Natural killer cell (primary cell): Measurements from ENCODE around the gene RAET1E. TPM values are rescaled to one million over a fixed set of nuclear protein-coding genes. Genes with fewer than 3 reads are reported as not detected.

Source experiments
- ATAC-seq, 3 donors: fragments of 150-1000 bp in 2 of 3; fragments of 200-7000 bp in 1 of 3; cut with Tn5 transposase; 1 replicate in 1 of 3; 2 replicates in 2 of 3; pipeline ENCODE4 v1.10.0; 2021; ENCODE audit warnings: mild to moderate bottlenecking in 2 of 3, moderate library complexity in 2 of 3
- DNase-seq, 2 donors: peaks; one replicate each; pipeline versions ENCODE4 v3.0.0 to v3.0.0-alpha.2; 2013 to 2021; ENCODE audit warnings: mixed read lengths in 1 of 2
- H3K27ac ChIP-seq: one replicate; pipeline ENCODE4 v1.5.1; 2013; ENCODE audit warnings: mild to moderate bottlenecking, low read length
- H3K27me3 ChIP-seq: one replicate; pipeline ENCODE4 v1.6.1; 2013; ENCODE audit warnings: low read length; ENCODE audit not compliant: control insufficient read depth, insufficient read depth
- H3K36me3 ChIP-seq: one replicate; pipeline ENCODE4 v1.6.1; 2013; ENCODE audit warnings: low read length; ENCODE audit not compliant: control insufficient read depth, insufficient read depth
- H3K4me1 ChIP-seq: one replicate; pipeline ENCODE4 v1.6.1; 2013; ENCODE audit warnings: low read length; ENCODE audit not compliant: control insufficient read depth, insufficient read depth
- H3K4me3 ChIP-seq: one replicate; pipeline ENCODE4 v1.5.1; 2013; ENCODE audit warnings: low read length
- H3K9me3 ChIP-seq: one replicate; pipeline ENCODE4 v1.6.1; 2013; ENCODE audit warnings: low read length; ENCODE audit not compliant: control insufficient read depth, insufficient read depth
- H3K27ac Mint-ChIP-seq, 2 donors: one replicate each; pipeline ENCODE4 v1.8.0; 2022; ENCODE audit warnings: mild to moderate bottlenecking in 2 of 2, mixed read lengths in 2 of 2, moderate library complexity in 1 of 2
- H3K27me3 Mint-ChIP-seq, 2 donors: one replicate each; pipeline ENCODE4 v1.8.0; 2022; ENCODE audit warnings: low read depth in 2 of 2, mixed read lengths in 2 of 2
- H3K36me3 Mint-ChIP-seq: one replicate; pipeline ENCODE4 v1.8.0; 2022; ENCODE audit warnings: mixed read lengths
- H3K4me1 Mint-ChIP-seq, 2 donors: one replicate each; pipeline ENCODE4 v1.8.0; 2022; ENCODE audit warnings: mixed read lengths in 2 of 2
- H3K4me3 Mint-ChIP-seq: one replicate; pipeline ENCODE4 v1.8.0; 2022; ENCODE audit warnings: mild to moderate bottlenecking, moderate library complexity, mixed read lengths
- H3K9me3 Mint-ChIP-seq, 2 donors: one replicate each; pipeline ENCODE4 v1.8.0; 2022; ENCODE audit warnings: mixed read lengths in 2 of 2
- CTCF ChIP-seq: fragments of 200-600 bp; IDR thresholded peaks from one replicate; pipeline ENCODE4 v1.8.0; 2022; ENCODE audit warnings: antibody characterized with exemption
- WGBS: methylation state at CpG from one replicate; pipeline ENCODE4 v1.1.7; 2013; ENCODE audit warnings: missing lambda C conversion rate; ENCODE audit not compliant: insufficient coverage; 5-methylcytosine and 5-hydroxymethylcytosine counted together
- intact Hi-C: fragments of 100-400 bp; cut with micrococcal nuclease; formaldehyde crosslinking; loops from one replicate; pipeline ENCODE4 v1.14.2; 2022
- total RNA-seq, 4 donors: library from RNA; stranded (reverse); fragments of 120-200 nt in 1 of 4; gene quantifications; one replicate each; pipeline versions ENCODE4 v1.2.3 to v1.2.4, GENCODE V29; 2013 to 2022

Gene RAET1E
- total RNA-seq, 3 donors from 2014 or later (not counting 1 experiment from before 2014, with no cell fraction given), result not detected

- H3K27ac ChIP-seq, result no peak overlapping the region
- H3K9me3 Mint-ChIP-seq, result no peaks in the 10 kb centered on the region
- no peaks in the 10 kb centered on the region for H3K4me1 Mint-ChIP-seq
- no peak overlapping the region for H3K4me3 ChIP-seq
- H3K27me3 Mint-ChIP-seq, result peaks cover 22 to 50% of the 10 kb centered on the region in 2 donors
- no peak overlapping the region for H3K27ac Mint-ChIP-seq
- no peaks in the 10 kb centered on the region for H3K36me3 Mint-ChIP-seq
- no peak for DNase-seq
- no peaks in the 10 kb centered on the region for H3K9me3 ChIP-seq
- no peak for ATAC-seq
- H3K27me3 ChIP-seq, result no peaks in the 10 kb centered on the region
- H3K4me1 ChIP-seq, result no peaks in the 10 kb centered on the region
- no peak overlapping the region for H3K4me3 Mint-ChIP-seq
- WGBS, result no CpG with 5 or more reads among the region's 2 CpGs
- intact Hi-C loops, result no loop called here
- no peak for TF ChIP-seq CTCF
- no peaks in the 10 kb centered on the region for H3K36me3 ChIP-seq
These were observed 16.1 kb downstream of the RAET1E start for GRCh38 chr6:149881860-149882259.

- Mint-ChIP-seq H3K9me3 (no peaks in the 10 kb centered on the region), H3K27me3 (peaks cover 21 to 54% of the 10 kb centered on the region in 2 donors), H3K4me1 (no peaks in the 10 kb centered on the region), H3K36me3 (no peaks in the 10 kb centered on the region), H3K4me3 (no peak overlapping the region), H3K27ac (no peak overlapping the region)
- WGBS, result 86% methylated on average over 10 of the region's 10 CpGs
- Histone ChIP-seq H3K9me3 (no peaks in the 10 kb centered on the region), H3K36me3 (no peaks in the 10 kb centered on the region), H3K27me3 (no peaks in the 10 kb centered on the region), H3K27ac (no peak overlapping the region), H3K4me3 (no peak overlapping the region), H3K4me1 (no peaks in the 10 kb centered on the region)
- no peak for DNase-seq
- TF ChIP-seq CTCF, result no peak
- ATAC-seq, result no peak
- intact Hi-C loops, result no loop called here
These were observed 16.7 kb downstream of the RAET1E start for GRCh38 chr6:149881066-149881766.

- intact Hi-C loops, result no loop called here
- H3K4me1 Mint-ChIP-seq, result no peaks in the 10 kb centered on the region
These were observed 20.3 kb downstream of the RAET1E start for GRCh38 chr6:149877659-149878058.

More at GRCh38 chr6:149877659-149878058, 20.3 kb downstream of the RAET1E start:
- no peaks in the 10 kb centered on the region for H3K27me3 ChIP-seq
- Mint-ChIP-seq H3K9me3 (no peaks in the 10 kb centered on the region), H3K36me3 (no peaks in the 10 kb centered on the region), H3K27me3 (peaks cover 30 to 72% of the 10 kb centered on the region in 2 donors), H3K27ac (no peak overlapping the region), H3K4me3 (no peak overlapping the region)
- 96% methylated on average over 1 of the region's 1 CpG for WGBS
- no peaks in the 10 kb centered on the region for H3K36me3 ChIP-seq
- no peak overlapping the region for H3K27ac ChIP-seq
- no peaks in the 10 kb centered on the region for H3K9me3 ChIP-seq
- H3K4me3 ChIP-seq, result no peak overlapping the region
- no peak for TF ChIP-seq CTCF
- no peak for DNase-seq
- H3K4me1 ChIP-seq, result no peaks in the 10 kb centered on the region
- no peak for ATAC-seq
